D721Med (cell line): Measurements from ENCODE around the gene CALML5.

Source experiments
- DNase-seq: peaks from one replicate; pipeline ENCODE4 v3.0.0; 2011; ENCODE audit warnings: low spot score; ENCODE audit not compliant: insufficient read length
- FAIRE-seq: peaks from 2 replicates; lab custom pipeline; 2011; peaks lifted over from hg19 to GRCh38; lab: Jason Lieb, UNC
- TF ChIP-seq, protein P1 (sequence below): IDR thresholded peaks from 2 replicates; pipeline ENCODE4 v1.5.1; 2012; ENCODE audit warnings: mild to moderate bottlenecking, control low read depth; ENCODE audit not compliant: insufficient read depth; ENCODE audit errors: missing control alignments

CALML5 gene

DNA sequence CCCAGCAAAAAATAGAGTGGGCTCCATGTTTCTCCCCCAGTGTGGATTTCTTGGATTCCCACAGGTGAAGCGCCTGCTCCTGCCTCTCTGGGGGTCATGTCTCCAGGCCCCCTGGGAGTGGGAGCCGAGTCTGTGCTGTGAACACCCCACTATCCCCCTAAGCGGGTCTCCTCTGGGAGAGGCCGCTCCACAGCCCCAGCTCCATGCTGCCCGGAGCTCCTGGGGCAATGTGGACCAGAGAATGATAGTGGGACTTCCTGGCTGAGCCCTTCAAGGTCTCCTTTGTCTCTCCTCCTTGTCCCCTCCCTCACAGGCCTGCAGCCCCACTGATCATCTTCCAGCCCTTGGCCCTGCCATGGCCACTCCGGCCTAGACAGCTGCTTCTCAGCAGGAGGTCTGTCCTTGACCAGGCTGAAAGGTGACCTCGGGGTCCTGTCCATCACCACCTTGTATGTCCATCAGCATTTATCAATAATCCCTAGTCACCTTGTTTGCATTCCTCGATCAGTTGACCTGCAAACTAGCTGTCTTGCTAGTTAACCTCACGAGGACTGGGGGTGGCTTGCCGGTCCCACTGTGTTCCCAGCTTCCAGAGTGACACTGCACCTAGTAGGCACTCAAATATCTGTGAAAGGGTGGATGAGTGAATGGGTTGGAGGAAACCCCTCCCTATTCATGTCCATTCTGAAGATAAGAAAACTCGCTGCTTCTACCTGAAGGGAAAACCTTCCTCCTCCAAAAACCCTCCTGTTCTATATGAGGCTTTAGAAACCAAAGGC, 24.6 kb upstream of the CALML5 start:
- FAIRE-seq (no peak), DNase-seq (no peak)
- TF ChIP-seq, protein P1, sequence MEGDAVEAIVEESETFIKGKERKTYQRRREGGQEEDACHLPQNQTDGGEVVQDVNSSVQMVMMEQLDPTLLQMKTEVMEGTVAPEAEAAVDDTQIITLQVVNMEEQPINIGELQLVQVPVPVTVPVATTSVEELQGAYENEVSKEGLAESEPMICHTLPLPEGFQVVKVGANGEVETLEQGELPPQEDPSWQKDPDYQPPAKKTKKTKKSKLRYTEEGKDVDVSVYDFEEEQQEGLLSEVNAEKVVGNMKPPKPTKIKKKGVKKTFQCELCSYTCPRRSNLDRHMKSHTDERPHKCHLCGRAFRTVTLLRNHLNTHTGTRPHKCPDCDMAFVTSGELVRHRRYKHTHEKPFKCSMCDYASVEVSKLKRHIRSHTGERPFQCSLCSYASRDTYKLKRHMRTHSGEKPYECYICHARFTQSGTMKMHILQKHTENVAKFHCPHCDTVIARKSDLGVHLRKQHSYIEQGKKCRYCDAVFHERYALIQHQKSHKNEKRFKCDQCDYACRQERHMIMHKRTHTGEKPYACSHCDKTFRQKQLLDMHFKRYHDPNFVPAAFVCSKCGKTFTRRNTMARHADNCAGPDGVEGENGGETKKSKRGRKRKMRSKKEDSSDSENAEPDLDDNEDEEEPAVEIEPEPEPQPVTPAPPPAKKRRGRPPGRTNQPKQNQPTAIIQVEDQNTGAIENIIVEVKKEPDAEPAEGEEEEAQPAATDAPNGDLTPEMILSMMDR: no peak

DNA sequence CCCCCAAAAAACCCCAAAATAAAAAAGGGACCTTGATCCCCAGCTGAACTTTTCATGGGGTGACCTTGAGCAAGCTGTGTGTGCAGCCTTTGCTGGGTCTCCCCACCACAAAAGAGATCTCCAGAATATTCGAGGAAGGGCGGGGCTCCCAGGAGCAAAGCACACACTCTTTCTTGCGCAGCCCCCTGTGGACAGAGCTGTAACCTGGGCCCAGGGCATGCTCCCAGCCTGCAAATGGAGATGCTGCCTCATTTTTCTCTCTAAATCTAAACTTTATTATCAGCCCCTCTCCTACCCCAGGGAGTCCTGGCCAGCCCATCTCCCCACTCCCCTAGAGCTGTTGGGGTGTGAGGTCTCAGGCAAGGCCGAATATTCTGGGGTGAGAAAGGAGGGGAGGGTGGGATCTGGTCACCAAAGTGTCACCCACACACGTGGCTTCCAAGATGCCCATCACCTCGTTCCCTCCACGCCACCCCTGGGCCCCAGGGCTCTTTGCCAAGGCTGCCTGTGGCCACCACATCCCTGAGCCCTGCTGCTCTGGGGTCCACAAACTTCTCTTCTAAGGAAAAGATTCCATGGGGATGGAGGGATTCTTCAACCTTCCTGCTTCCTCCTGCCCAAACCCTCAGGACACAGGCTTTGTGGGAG, 23.7 kb upstream of the CALML5 start:
- FAIRE-seq (no peak), DNase-seq (no peak)
- TF ChIP-seq, protein P1: no peak

DNA sequence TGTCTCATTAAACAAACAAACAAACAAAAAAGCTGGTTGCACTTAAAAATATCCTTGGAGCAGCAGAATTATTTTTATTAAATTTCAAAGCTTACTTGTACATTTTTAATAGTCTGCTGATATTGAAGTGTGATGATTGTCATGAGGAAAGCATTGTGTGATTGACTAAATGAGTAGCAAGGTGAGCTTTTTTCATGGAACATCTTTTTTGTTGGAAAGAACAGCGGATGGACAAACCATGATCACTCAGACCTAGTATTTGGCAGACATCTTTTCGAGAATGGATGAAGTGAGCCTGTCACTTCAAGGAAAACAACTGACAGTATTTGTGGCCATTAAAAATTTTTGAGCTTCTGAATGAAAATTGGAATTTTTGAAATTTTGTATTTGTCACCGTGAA, 19.7 kb upstream of the CALML5 start:
- FAIRE-seq: no peak
- TF ChIP-seq, protein P1: no peak
- DNase-seq: no peak

DNA sequence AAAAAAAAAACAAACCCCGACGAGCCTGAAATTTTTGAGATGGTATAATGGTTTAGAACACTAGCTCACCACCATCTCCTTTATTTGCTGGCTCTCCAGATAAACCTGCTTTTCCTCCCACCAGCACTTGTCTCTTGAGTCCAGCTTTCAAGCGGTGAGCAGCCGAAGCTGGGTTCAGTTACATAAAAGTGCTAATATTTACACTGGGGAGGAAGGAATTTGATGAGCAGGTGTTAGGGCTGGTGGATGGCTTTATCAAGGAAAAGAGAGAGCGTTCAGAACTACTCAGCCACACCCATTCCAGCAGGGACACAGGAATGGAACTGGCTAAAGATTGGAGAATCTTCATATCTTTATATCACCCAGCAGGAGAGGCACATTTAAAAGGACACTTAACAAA, 18.8 kb upstream of the CALML5 start:
- FAIRE-seq (no peak), DNase-seq (no peak)
- TF ChIP-seq, protein P1: no peak

DNA sequence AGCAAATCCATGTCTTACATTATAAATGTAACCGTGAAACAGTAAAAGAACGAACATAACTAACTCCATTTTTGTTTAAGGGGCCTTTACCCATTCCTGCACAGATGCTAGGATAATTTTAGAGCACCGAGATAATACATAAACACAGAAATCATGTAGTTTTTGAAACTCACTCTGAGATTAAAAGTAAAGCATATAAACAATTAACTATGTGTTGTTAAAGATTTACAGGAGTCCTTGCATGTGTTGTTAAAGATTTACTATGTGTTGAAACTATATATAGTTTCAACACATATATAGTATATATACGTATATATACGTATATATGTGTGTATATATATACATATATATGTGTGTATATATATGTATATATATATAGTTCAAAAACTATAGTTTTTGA, 18.2 kb upstream of the CALML5 start:
- no peak for FAIRE-seq
- TF ChIP-seq, protein P1: no peak
- no peak for DNase-seq

DNA sequence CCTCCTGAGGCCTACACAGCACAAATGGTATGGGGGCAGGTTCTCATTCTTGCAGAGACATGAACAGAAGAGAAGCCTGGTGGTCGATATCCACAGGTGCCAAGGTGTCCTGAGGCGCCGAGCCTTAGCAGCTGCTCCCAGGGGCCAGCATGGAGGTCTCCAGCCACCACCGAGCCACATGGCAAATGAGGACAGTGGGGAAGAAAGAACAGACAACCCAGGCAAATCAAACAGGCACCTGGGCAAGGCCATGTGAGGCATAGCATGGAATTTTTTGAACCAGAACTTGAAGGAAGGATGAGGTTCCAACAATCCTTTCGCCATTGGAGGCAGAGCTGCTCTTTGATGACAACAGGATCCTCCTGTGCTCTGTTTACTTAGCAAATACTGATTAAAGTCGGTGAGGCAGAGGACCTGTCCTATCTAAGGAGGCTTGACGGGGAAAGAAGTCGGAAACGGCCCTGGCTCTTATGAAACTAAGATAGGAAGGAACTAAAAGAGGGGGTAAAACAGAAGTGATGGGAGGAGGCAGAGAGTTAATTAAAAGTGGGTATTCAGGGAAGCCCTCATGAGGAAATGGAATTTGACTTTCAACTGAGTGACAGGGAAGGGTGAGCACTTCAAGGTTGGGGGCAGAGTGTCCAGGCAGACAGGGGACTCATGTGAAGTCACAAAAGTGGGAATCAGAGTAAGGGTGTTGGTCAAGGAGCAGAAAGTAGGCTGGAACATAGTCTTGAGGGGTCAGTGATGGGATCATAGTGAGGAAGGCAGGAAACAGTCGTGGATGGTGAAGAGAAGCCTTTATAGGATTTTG, 16.8 kb upstream of the CALML5 start:
- TF ChIP-seq, protein P1: no peak
- FAIRE-seq (no peak), DNase-seq (no peak)
